GM23338 (cell line): Measurements from ENCODE around the gene RAD51B. TPM values are rescaled to one million over a fixed set of nuclear protein-coding genes. Genes with fewer than 3 reads are reported as not detected.

Source experiments
- ATAC-seq: fragments of 200-7000 bp; cut with Tn5 transposase; 3 replicates; pipeline ENCODE4 v1.9.1; 2020
- DNase-seq: peaks from one replicate; pipeline ENCODE4 v3.0.0-alpha.2; 2015; ENCODE audit warnings: low spot score
- H2AFZ ChIP-seq: fragments of 200-600 bp; sonication (generic); 2 replicates; pipeline ENCODE4 v1.8.0; 2016; ENCODE audit warnings: antibody characterized with exemption, mild to moderate bottlenecking, moderate library complexity
- H3F3A ChIP-seq: fragments of 200-600 bp; sonication (generic); replicated peaks from 2 replicates; pipeline ENCODE4 v1.8.0; 2017; ENCODE audit warnings: antibody characterized with exemption, mixed run types, low read depth
- H3K27ac ChIP-seq: fragments of 200-600 bp; sonication (generic); 2 replicates; pipeline ENCODE4 v1.6.1; 2016; ENCODE audit warnings: low read depth
- H3K27me3 ChIP-seq: fragments of 200-600 bp; sonication (generic); 2 replicates; pipeline ENCODE4 v1.8.0; 2016; ENCODE audit warnings: mild to moderate bottlenecking, mixed run types, moderate library complexity; ENCODE audit not compliant: insufficient read depth
- H3K36me3 ChIP-seq: fragments of 200-600 bp; sonication (generic); 2 replicates; pipeline ENCODE4 v1.8.0; 2016; ENCODE audit warnings: mild to moderate bottlenecking; ENCODE audit not compliant: insufficient read depth
- H3K4me1 ChIP-seq: fragments of 200-600 bp; sonication (generic); 2 replicates; pipeline ENCODE4 v1.8.0; 2016; ENCODE audit warnings: mild to moderate bottlenecking, moderate library complexity; ENCODE audit not compliant: insufficient read depth
- H3K4me2 ChIP-seq: fragments of 200-600 bp; sonication (generic); 2 replicates; pipeline ENCODE4 v1.7.1; 2017; ENCODE audit warnings: mixed run types
- H3K4me3 ChIP-seq: fragments of 200-600 bp; sonication (generic); 2 replicates; pipeline ENCODE4 v1.6.1; 2016; ENCODE audit warnings: mixed run types
- H3K79me2 ChIP-seq: fragments of 200-600 bp; sonication (generic); replicated peaks from 2 replicates; pipeline ENCODE4 v1.8.0; 2017; ENCODE audit warnings: mild to moderate bottlenecking; ENCODE audit not compliant: insufficient read depth
- H3K9me2 ChIP-seq: fragments of 200-600 bp; sonication (generic); 2 replicates; pipeline ENCODE4 v1.8.0; 2017; ENCODE audit not compliant: insufficient read depth
- H4K20me1 ChIP-seq: fragments of 200-600 bp; sonication (generic); replicated peaks from 2 replicates; pipeline ENCODE4 v1.8.0; 2017; ENCODE audit warnings: mild to moderate bottlenecking; ENCODE audit not compliant: insufficient read depth
- H3K27ac Mint-ChIP-seq: 2 replicates; pipeline ENCODE4 v1.8.0; 2020; ENCODE audit warnings: inconsistent platforms, mild to moderate bottlenecking, moderate library complexity, mixed read lengths
- H3K27me3 Mint-ChIP-seq: 3 replicates; pipeline ENCODE4 v1.8.0; 2022; ENCODE audit warnings: low read depth, mild to moderate bottlenecking, moderate library complexity, mixed read lengths, inconsistent platforms; ENCODE audit not compliant: insufficient read depth, poor library complexity
- H3K36me3 Mint-ChIP-seq: 3 replicates; pipeline ENCODE4 v1.8.0; 2021; ENCODE audit warnings: low read depth, mild to moderate bottlenecking, inconsistent platforms, moderate library complexity, mixed read lengths
- H3K4me1 Mint-ChIP-seq: 3 replicates; pipeline ENCODE4 v1.8.0; 2020; ENCODE audit warnings: mild to moderate bottlenecking, inconsistent platforms, mixed read lengths
- H3K4me3 Mint-ChIP-seq: 3 replicates; pipeline ENCODE4 v1.8.0; 2021; ENCODE audit warnings: moderate library complexity, mild to moderate bottlenecking, inconsistent platforms, mixed read lengths
- H3K9me3 Mint-ChIP-seq: 3 replicates; pipeline ENCODE4 v1.8.0; 2020; ENCODE audit warnings: moderate library complexity, mild to moderate bottlenecking, inconsistent platforms, mixed read lengths
- CREB1 ChIP-seq: fragments of 250-450 bp; sonication (Bioruptor Pico); IDR thresholded peaks from 2 replicates; pipeline ENCODE4 v1.5.0; 2020; ENCODE audit warnings: low read depth, mild to moderate bottlenecking, moderate library complexity
- EZH2 ChIP-seq: fragments of 200-600 bp; sonication (generic); IDR thresholded peaks from one replicate; pipeline ENCODE4 v1.8.0; 2017; ENCODE audit warnings: antibody characterized with exemption, mild to moderate bottlenecking, low read depth; ENCODE audit not compliant: unreplicated experiment
- JUNB ChIP-seq: IDR thresholded peaks from one replicate; pipeline ENCODE4 v1.6.1; 2016; ENCODE audit warnings: antibody characterized with exemption; ENCODE audit not compliant: unreplicated experiment
- POLR2AphosphoS5 ChIP-seq: IDR thresholded peaks from 2 replicates; pipeline ENCODE4 v1.6.1; 2016; ENCODE audit warnings: antibody characterized with exemption, low read depth
- STAT1 ChIP-seq: IDR thresholded peaks from one replicate; pipeline ENCODE4 v1.6.1; 2016; ENCODE audit warnings: antibody characterized with exemption; ENCODE audit not compliant: unreplicated experiment
- ZNF331 ChIP-seq: fragments of 250-450 bp; sonication (Bioruptor Pico); IDR thresholded peaks from 2 replicates; pipeline ENCODE4 v1.5.0; 2020; ENCODE audit warnings: low read depth, mild to moderate bottlenecking, moderate library complexity
- polyA plus RNA-seq: library from polyadenylated mRNA; unstranded; fragments of >200 nt; fragmentation: Nextera tagmentation; extraction: Ambion mirVana; gene quantifications from 2 replicates; pipeline ENCODE4 v1.2.1, GENCODE V29; 2016
- total RNA-seq: library from RNA; depleted of rRNA; stranded (reverse); fragments of >200 nt; shearing (Covaris generic); gene quantifications from 2 replicates; pipeline ENCODE4 v1.2.3, GENCODE V29; 2014
- TF ChIP-seq, protein P1 (sequence below), 2 experiments: fragments of 200-600 bp in 1 of 2; sonication (generic) in 1 of 2; conservative IDR thresholded peaks; 2 replicates each; pipeline versions ENCODE4 v1.5.1 to v1.6.1; 2016 to 2017; ENCODE audit warnings: antibody characterized with exemption in 2 of 2, low read depth in 2 of 2, mild to moderate bottlenecking in 2 of 2, moderate library complexity in 1 of 2
- TF ChIP-seq, protein P2 (sequence below): fragments of 250-450 bp; sonication (Bioruptor Pico); IDR thresholded peaks from 2 replicates; pipeline ENCODE4 v1.5.0; 2020; ENCODE audit warnings: mild to moderate bottlenecking, moderate library complexity
- TF ChIP-seq, protein P3 (sequence below): IDR thresholded peaks from one replicate; pipeline ENCODE4 v1.6.1; 2018; ENCODE audit warnings: antibody characterized with exemption; ENCODE audit not compliant: unreplicated experiment

RAD51B gene
- total and polyA plus RNA-seq, 2 experiments from 2014 or later = 15.7 to 29.1 TPM

DNA sequence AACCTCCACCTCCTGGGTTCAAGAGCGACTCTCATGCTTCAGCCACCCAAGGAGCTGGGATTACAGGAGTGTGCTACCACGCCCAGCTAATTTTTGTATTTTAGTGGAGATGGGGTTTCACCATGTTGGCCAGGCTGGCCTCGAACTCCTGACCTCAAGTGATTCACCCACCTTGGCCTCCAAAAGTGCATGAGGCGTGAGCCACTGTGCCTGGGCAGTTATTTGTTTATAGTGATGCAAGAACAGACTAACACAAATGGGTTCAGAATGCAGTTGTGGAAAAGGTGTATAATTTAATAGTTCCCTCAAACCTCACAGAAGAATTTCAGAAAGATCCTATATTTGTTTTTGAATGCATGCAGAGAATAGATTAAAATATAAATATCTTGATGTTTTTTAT lies 526.2 kb downstream of the RAD51B start (continued):
- TF ChIP-seq, protein P1, sequence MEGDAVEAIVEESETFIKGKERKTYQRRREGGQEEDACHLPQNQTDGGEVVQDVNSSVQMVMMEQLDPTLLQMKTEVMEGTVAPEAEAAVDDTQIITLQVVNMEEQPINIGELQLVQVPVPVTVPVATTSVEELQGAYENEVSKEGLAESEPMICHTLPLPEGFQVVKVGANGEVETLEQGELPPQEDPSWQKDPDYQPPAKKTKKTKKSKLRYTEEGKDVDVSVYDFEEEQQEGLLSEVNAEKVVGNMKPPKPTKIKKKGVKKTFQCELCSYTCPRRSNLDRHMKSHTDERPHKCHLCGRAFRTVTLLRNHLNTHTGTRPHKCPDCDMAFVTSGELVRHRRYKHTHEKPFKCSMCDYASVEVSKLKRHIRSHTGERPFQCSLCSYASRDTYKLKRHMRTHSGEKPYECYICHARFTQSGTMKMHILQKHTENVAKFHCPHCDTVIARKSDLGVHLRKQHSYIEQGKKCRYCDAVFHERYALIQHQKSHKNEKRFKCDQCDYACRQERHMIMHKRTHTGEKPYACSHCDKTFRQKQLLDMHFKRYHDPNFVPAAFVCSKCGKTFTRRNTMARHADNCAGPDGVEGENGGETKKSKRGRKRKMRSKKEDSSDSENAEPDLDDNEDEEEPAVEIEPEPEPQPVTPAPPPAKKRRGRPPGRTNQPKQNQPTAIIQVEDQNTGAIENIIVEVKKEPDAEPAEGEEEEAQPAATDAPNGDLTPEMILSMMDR (conservative IDR thresholded peaks at IDR 0.05; ENCODE audit: low read depth in 2 of 2) = no peak

DNA sequence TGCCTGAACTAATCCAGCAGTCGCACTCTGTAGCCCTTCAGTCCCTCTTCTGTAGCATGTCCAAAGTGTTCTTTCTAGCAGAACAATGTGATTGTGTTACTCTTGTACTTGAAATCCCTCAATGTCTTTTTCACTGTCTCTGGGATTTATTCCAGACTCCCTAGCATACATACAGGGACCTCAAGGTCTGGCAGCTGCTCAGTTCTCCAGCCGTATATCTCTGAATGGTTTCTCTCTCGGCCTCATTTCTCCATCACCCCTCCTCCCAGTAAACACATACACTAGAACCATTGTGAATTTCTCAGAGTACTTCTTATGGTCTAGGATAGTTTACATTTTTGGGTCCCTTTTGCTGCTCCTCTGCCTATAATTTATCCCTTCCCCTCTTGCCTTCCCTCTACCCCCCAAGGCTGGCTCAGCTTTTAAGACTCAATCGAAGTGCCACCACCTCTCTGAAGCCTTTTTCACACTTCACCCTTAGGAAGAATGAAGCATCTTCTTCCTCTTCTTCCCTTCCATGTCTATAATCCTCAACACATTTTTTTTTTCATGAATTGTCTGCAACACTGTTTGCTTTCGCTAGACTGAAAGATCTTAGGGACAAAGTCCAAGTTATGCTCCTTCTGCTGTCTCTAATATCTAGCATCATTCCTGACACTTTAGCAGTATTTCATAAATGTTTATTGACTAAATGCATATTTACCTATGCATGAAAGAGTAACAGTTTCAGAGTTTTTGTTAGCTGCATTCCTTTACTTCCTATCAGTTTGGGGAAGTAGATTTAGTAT lies 527.2 kb downstream of the RAD51B start:
- Histone ChIP-seq H3K9me2 (peaks cover 9% of the 10 kb centered on the region; the same call in 1 of the 2 replicates), H3K79me2 (no peaks in the 10 kb centered on the region), H3K4me1 (peaks cover 35% of the 10 kb centered on the region), H3F3A (no peaks in the 10 kb centered on the region), H3K4me3 (no peak overlapping the region), H3K27ac (no peak overlapping the region), H3K27me3 (no peaks in the 10 kb centered on the region), H4K20me1 (no peaks in the 10 kb centered on the region), H2AFZ (no peak overlapping the region; the same call in 1 of the 2 replicates), H3K4me2 (no peak overlapping the region), H3K36me3 (no peaks in the 10 kb centered on the region)
- Mint-ChIP-seq H3K4me1 (peaks cover 29% of the 10 kb centered on the region), H3K4me3 (no peak overlapping the region), H3K27ac (no peak overlapping the region), H3K9me3 (peaks cover 4% of the 10 kb centered on the region; the same call in 1 of the 3 replicates), H3K36me3 (peaks cover 20% of the 10 kb centered on the region), H3K27me3 (peaks cover 9% of the 10 kb centered on the region)
- ATAC-seq (no peak), DNase-seq (no peak)
- no peak for TF ChIP-seq JUNB
- TF ChIP-seq STAT1 = no peak
- TF ChIP-seq, protein P1 (conservative IDR thresholded peaks at IDR 0.05; ENCODE audit: low read depth in 2 of 2) = no peak
- TF ChIP-seq, protein P2, sequence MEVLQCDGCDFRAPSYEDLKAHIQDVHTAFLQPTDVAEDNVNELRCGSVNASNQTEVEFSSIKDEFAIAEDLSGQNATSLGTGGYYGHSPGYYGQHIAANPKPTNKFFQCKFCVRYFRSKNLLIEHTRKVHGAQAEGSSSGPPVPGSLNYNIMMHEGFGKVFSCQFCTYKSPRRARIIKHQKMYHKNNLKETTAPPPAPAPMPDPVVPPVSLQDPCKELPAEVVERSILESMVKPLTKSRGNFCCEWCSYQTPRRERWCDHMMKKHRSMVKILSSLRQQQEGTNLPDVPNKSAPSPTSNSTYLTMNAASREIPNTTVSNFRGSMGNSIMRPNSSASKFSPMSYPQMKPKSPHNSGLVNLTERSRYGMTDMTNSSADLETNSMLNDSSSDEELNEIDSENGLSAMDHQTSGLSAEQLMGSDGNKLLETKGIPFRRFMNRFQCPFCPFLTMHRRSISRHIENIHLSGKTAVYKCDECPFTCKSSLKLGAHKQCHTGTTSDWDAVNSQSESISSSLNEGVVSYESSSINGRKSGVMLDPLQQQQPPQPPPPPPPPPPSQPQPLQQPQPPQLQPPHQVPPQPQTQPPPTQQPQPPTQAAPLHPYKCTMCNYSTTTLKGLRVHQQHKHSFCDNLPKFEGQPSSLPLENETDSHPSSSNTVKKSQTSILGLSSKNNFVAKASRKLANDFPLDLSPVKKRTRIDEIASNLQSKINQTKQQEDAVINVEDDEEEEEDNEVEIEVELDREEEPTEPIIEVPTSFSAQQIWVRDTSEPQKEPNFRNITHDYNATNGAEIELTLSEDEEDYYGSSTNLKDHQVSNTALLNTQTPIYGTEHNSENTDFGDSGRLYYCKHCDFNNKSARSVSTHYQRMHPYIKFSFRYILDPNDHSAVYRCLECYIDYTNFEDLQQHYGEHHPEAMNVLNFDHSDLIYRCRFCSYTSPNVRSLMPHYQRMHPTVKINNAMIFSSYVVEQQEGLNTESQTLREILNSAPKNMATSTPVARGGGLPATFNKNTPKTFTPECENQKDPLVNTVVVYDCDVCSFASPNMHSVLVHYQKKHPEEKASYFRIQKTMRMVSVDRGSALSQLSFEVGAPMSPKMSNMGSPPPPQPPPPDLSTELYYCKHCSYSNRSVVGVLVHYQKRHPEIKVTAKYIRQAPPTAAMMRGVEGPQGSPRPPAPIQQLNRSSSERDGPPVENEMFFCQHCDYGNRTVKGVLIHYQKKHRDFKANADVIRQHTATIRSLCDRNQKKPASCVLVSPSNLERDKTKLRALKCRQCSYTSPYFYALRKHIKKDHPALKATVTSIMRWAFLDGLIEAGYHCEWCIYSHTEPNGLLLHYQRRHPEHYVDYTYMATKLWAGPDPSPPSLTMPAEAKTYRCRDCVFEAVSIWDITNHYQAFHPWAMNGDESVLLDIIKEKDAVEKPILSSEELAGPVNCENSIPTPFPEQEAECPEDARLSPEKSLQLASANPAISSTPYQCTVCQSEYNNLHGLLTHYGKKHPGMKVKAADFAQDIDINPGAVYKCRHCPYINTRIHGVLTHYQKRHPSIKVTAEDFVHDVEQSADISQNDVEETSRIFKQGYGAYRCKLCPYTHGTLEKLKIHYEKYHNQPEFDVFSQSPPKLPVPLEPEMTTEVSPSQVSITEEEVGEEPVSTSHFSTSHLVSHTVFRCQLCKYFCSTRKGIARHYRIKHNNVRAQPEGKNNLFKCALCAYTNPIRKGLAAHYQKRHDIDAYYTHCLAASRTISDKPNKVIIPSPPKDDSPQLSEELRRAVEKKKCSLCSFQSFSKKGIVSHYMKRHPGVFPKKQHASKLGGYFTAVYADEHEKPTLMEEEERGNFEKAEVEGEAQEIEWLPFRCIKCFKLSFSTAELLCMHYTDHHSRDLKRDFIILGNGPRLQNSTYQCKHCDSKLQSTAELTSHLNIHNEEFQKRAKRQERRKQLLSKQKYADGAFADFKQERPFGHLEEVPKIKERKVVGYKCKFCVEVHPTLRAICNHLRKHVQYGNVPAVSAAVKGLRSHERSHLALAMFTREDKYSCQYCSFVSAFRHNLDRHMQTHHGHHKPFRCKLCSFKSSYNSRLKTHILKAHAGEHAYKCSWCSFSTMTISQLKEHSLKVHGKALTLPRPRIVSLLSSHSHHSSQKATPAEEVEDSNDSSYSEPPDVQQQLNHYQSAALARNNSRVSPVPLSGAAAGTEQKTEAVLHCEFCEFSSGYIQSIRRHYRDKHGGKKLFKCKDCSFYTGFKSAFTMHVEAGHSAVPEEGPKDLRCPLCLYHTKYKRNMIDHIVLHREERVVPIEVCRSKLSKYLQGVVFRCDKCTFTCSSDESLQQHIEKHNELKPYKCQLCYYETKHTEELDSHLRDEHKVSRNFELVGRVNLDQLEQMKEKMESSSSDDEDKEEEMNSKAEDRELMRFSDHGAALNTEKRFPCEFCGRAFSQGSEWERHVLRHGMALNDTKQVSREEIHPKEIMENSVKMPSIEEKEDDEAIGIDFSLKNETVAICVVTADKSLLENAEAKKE (CRISPR knock-in tag) = no peak
- TF ChIP-seq, protein P3, sequence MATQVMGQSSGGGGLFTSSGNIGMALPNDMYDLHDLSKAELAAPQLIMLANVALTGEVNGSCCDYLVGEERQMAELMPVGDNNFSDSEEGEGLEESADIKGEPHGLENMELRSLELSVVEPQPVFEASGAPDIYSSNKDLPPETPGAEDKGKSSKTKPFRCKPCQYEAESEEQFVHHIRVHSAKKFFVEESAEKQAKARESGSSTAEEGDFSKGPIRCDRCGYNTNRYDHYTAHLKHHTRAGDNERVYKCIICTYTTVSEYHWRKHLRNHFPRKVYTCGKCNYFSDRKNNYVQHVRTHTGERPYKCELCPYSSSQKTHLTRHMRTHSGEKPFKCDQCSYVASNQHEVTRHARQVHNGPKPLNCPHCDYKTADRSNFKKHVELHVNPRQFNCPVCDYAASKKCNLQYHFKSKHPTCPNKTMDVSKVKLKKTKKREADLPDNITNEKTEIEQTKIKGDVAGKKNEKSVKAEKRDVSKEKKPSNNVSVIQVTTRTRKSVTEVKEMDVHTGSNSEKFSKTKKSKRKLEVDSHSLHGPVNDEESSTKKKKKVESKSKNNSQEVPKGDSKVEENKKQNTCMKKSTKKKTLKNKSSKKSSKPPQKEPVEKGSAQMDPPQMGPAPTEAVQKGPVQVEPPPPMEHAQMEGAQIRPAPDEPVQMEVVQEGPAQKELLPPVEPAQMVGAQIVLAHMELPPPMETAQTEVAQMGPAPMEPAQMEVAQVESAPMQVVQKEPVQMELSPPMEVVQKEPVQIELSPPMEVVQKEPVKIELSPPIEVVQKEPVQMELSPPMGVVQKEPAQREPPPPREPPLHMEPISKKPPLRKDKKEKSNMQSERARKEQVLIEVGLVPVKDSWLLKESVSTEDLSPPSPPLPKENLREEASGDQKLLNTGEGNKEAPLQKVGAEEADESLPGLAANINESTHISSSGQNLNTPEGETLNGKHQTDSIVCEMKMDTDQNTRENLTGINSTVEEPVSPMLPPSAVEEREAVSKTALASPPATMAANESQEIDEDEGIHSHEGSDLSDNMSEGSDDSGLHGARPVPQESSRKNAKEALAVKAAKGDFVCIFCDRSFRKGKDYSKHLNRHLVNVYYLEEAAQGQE = no peak
- TF ChIP-seq POLR2AphosphoS5 = no peak
- no peak for TF ChIP-seq EZH2
- no peak for TF ChIP-seq CREB1 (CRISPR knock-in tag)
- no peak for TF ChIP-seq ZNF331 (CRISPR knock-in tag)
